Type B pancreatic cell (in vitro differentiated cells): Measurements from ENCODE around the gene ASCL3. TPM values are rescaled to one million over a fixed set of nuclear protein-coding genes. Genes with fewer than 3 reads are reported as not detected.

ENCODE experiments used
- DNase-seq: peaks from one replicate; pipeline ENCODE4 v3.0.0; 2021; ENCODE audit warnings: mixed read lengths; ENCODE audit not compliant: unreplicated experiment; ENCODE audit errors: extremely low spot score
- H3K27ac Mint-ChIP-seq: 2 replicates; pipeline ENCODE4 v1.8.0; 2021; ENCODE audit warnings: mild to moderate bottlenecking, mixed read lengths
- H3K27me3 Mint-ChIP-seq: 2 replicates; pipeline ENCODE4 v1.8.0; 2021; ENCODE audit warnings: mixed read lengths
- H3K36me3 Mint-ChIP-seq: 2 replicates; pipeline ENCODE4 v1.8.0; 2021; ENCODE audit warnings: mixed read lengths
- H3K4me1 Mint-ChIP-seq: one replicate; pipeline ENCODE4 v1.8.0; 2021; ENCODE audit warnings: mixed read lengths; ENCODE audit not compliant: unreplicated experiment
- H3K4me3 Mint-ChIP-seq: 2 replicates; pipeline ENCODE4 v1.8.0; 2021; ENCODE audit warnings: mild to moderate bottlenecking, mixed read lengths
- H3K9me3 Mint-ChIP-seq: 2 replicates; pipeline ENCODE4 v1.8.0; 2021; ENCODE audit warnings: mixed read lengths
- total RNA-seq: library from RNA; stranded (reverse); gene quantifications from 2 replicates; pipeline ENCODE4 v1.2.1, GENCODE V29; 2021; ENCODE audit warnings: low replicate concordance
- TF ChIP-seq, protein P1 (sequence below): fragments of 200-600 bp; sonication (generic); conservative IDR thresholded peaks from 2 replicates; pipeline ENCODE4 v1.5.0; 2021; ENCODE audit warnings: antibody characterized with exemption, mild to moderate bottlenecking

The ASCL3 gene
- total RNA-seq, 1 donor from 2014 or later = not detected

DNA sequence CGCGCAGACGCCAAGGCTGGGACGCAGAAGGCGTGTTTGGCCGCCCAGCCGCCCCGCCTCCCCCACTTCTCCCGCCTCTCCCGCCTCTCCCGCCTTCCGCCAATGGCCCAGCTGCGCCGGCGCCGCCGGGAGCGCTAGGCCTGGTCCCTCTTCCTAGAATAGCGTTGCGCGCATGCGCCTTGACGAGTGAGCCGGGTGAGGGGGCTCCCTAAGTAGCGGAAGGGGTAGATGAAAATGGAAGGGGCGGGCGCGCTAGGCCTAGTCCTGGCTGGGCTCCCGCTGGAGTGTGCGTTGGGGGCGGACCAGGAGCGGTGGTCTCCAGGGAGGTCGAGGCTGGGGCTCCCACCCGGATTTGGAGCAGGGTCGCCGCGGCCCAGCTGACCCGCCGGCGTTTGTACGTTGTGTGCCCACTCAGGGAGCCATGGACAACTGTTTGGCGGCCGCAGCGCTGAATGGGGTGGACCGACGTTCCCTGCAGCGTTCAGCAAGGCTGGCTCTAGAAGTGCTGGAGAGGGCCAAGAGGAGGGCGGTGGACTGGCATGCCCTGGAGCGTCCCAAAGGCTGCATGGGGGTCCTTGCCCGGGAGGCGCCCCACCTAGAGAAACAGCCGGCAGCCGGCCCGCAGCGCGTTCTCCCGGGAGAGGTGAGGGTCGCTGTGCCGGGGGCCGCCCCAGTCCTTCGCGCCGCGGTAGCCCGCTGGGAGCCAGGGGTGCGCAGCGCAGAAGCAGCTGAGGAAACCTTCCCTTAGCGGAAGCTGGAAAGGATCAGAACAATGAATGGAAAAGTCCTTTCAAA is 31.6 kb downstream of the ASCL3 start, which contains the start of gene AKIP1:
AKIP1 (plus strand) TSS at position 161 of the 795 bp plus-strand sequence; CDS start at position 422, 261 bp downstream.
- Mint-ChIP-seq H3K4me3 (peak within 1 kb of the TSS; percentile 98), H3K27ac (peak within 1 kb of the TSS; percentile 87), H3K36me3 (peaks cover 7% of the 10 kb centered on the region), H3K4me1 (peaks cover 39% of the 10 kb centered on the region), H3K27me3 (peaks cover 7% of the 10 kb centered on the region), H3K9me3 (peaks cover 5% of the 10 kb centered on the region)
- TF ChIP-seq, protein P1, sequence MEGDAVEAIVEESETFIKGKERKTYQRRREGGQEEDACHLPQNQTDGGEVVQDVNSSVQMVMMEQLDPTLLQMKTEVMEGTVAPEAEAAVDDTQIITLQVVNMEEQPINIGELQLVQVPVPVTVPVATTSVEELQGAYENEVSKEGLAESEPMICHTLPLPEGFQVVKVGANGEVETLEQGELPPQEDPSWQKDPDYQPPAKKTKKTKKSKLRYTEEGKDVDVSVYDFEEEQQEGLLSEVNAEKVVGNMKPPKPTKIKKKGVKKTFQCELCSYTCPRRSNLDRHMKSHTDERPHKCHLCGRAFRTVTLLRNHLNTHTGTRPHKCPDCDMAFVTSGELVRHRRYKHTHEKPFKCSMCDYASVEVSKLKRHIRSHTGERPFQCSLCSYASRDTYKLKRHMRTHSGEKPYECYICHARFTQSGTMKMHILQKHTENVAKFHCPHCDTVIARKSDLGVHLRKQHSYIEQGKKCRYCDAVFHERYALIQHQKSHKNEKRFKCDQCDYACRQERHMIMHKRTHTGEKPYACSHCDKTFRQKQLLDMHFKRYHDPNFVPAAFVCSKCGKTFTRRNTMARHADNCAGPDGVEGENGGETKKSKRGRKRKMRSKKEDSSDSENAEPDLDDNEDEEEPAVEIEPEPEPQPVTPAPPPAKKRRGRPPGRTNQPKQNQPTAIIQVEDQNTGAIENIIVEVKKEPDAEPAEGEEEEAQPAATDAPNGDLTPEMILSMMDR = no peak
- DNase-seq = peak; percentile 98

DNA sequence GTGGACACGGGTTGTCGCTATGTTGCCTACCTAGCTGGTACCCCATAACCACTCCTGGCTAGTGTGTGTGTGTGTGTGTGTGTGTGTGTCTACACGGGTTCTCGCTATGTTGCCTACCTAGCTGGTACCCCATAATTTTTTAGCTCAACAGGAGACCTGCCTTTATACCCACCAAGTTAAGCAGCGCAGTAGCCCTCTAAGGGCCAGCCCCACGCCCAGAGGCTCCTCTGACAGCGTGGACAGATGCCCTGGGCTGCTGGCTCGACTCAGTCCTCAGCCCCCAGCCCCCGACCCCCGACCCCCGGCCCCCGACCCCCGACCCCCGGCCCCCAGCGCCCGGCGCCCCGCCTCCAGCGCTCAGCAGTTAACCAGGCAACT is 32.2 kb downstream of the ASCL3 start:
- peaks cover 7% of the 10 kb centered on the region for H3K36me3 Mint-ChIP-seq
- peaks cover 7% of the 10 kb centered on the region for H3K27me3 Mint-ChIP-seq
- peaks cover 39% of the 10 kb centered on the region for H3K4me1 Mint-ChIP-seq
- no peak for DNase-seq
- H3K4me3 Mint-ChIP-seq = peak overlapping the region; percentile 98
- peak overlapping the region; percentile 87 for H3K27ac Mint-ChIP-seq
- TF ChIP-seq, protein P1 = no peak
- H3K9me3 Mint-ChIP-seq = peaks cover 5% of the 10 kb centered on the region

DNA sequence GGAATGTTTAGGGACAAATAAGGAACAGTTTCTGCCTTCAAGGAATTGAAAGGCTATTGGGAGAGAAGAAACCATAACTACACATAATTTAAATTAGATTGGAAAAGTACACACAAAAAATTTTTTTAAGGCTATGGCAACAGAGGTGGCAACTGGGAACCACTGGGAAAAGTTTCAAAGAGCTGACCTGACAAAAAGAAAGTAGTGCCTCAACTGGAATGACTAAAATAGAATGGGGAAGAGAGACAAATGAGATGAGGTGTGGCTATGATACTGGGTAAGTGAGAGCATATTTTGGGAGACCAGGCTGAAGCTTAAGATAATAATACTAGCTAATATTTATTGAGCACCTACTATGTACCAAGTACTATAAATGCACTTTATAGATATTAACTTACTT is 34.7 kb downstream of the ASCL3 start:
- peaks cover 5% of the 10 kb centered on the region for H3K9me3 Mint-ChIP-seq
- DNase-seq = no peak
- H3K27ac Mint-ChIP-seq = no peak overlapping the region
- peaks cover 7% of the 10 kb centered on the region for H3K27me3 Mint-ChIP-seq
- peaks cover 21% of the 10 kb centered on the region for H3K4me1 Mint-ChIP-seq
- H3K36me3 Mint-ChIP-seq = no peaks in the 10 kb centered on the region
- H3K4me3 Mint-ChIP-seq = no peak overlapping the region
- TF ChIP-seq, protein P1 = no peak

DNA sequence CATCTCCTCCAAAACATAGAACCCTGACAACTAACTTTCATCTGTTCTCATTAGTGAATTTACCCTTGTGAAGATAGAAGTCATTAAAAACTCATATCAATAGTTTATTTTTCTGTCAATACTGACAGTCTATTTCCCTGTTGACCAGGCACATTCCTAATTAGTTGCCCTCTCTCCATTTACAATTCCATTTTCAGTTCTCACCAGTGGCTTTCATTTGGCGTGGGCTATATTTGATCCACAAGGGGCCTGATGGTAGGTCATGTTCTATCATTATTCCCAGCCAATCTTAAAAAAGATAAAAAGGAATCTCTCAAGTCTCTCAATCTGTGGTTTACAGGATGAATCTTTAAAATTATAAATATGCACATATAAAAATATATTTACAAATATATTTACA is 35.7 kb downstream of the ASCL3 start:
- no peak for DNase-seq
- Mint-ChIP-seq H3K4me1 (peaks cover 18% of the 10 kb centered on the region), H3K36me3 (no peaks in the 10 kb centered on the region), H3K27me3 (peaks cover 7% of the 10 kb centered on the region), H3K4me3 (peak overlapping the region; percentile 51), H3K9me3 (peaks cover 9% of the 10 kb centered on the region), H3K27ac (peak overlapping the region; percentile 85)
- TF ChIP-seq, protein P1 = no peak

DNA sequence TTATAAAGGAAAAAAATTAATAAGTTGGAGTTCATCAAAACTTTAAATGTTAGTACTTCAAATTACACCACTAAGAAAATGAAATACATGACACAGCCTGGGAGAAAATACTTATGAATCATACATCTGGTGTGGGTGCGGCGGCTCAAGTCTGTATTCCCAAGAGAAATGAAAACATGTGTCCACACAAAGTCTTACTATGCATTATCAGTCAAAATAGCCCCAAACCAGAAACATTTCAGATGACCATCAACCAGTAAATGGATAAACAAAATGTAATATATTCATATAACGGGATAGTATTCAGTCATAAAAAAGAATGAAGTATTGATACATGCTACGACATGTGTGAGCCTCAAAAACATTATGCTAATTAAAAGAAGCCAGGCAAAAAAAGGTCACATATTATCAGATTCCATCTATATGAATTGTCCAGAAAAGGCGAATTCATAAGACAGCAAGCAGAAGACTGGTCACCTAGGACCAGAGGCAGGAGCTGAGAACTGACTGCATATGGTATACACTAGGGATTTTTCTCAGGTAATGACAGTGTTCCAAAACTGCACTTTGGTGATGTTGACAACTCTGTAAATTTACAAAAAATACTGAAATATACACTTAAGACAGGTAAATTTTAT is 37.2 kb downstream of the ASCL3 start:
- TF ChIP-seq, protein P1 = no peak
- DNase-seq = no peak
- Mint-ChIP-seq H3K4me3 (no peak overlapping the region), H3K36me3 (peaks cover 4% of the 10 kb centered on the region), H3K4me1 (peaks cover 18% of the 10 kb centered on the region), H3K9me3 (peaks cover 9% of the 10 kb centered on the region), H3K27ac (peak overlapping the region; percentile 30), H3K27me3 (peaks cover 7% of the 10 kb centered on the region)
